Fibroblast of lung (primary cell): ENCODE data around the gene TTC23. TPM values are rescaled to one million over a fixed set of nuclear protein-coding genes. Genes with fewer than 3 reads are reported as not detected.

Experiments used
- DNase-seq, 2 donors: peaks; one replicate each; pipeline versions ENCODE4 v3.0.0 to v3.0.0-alpha.2; 2010; ENCODE audit warnings: low read depth in 2 of 2
- H2AFZ ChIP-seq: 2 replicates; pipeline ENCODE4 v1.5.1; 2012; ENCODE audit warnings: low read length, control low read depth, inconsistent platforms
- H3K27ac ChIP-seq: 2 replicates; pipeline ENCODE4 v1.5.1; 2011; ENCODE audit warnings: low read length, control low read depth; ENCODE audit not compliant: insufficient read depth
- H3K27me3 ChIP-seq: 2 replicates; pipeline ENCODE4 v1.5.1; 2011; ENCODE audit warnings: mild to moderate bottlenecking, low read length; ENCODE audit not compliant: control insufficient read depth, insufficient read depth
- H3K36me3 ChIP-seq: 2 replicates; pipeline ENCODE4 v1.5.1; 2011; ENCODE audit warnings: low read length; ENCODE audit not compliant: control insufficient read depth, insufficient read depth
- H3K4me1 ChIP-seq: 2 replicates; pipeline ENCODE4 v1.5.1; 2011; ENCODE audit warnings: low read length; ENCODE audit not compliant: control insufficient read depth, insufficient read depth; ENCODE audit errors: extremely low read depth
- H3K4me2 ChIP-seq: 2 replicates; pipeline ENCODE4 v1.5.1; 2011; ENCODE audit warnings: low read length, control low read depth; ENCODE audit not compliant: insufficient read depth; ENCODE audit errors: extremely low read depth
- H3K4me3 ChIP-seq, 4 experiments: fragments of 200-600 bp in 1 of 4; sonication (generic) in 1 of 4; replicated peaks in 1 of 4; 2 replicates each; pipeline ENCODE4 v1.5.1; 2011 to 2016; ENCODE audit warnings: low read length in 4 of 4, low read depth in 3 of 4, mild to moderate bottlenecking in 3 of 4, control low read depth in 2 of 4, inconsistent platforms in 1 of 4, mixed read lengths in 1 of 4; ENCODE audit not compliant: insufficient read depth in 1 of 4; ENCODE audit errors: control extremely low read depth in 1 of 4
- H3K79me2 ChIP-seq: 2 replicates; pipeline ENCODE4 v1.5.1; 2012; ENCODE audit warnings: mild to moderate bottlenecking, low read length, inconsistent platforms; ENCODE audit not compliant: control insufficient read depth, insufficient read depth
- H3K9ac ChIP-seq: 2 replicates; pipeline ENCODE4 v1.5.1; 2011; ENCODE audit warnings: mild to moderate bottlenecking, low read length, control low read depth; ENCODE audit not compliant: insufficient read depth
- H3K9me3 ChIP-seq: 2 replicates; pipeline ENCODE4 v1.5.1; 2012; ENCODE audit warnings: low read depth, low read length; ENCODE audit not compliant: control insufficient read depth, insufficient read depth
- H4K20me1 ChIP-seq: 2 replicates; pipeline ENCODE4 v1.5.1; 2011; ENCODE audit warnings: low read length; ENCODE audit not compliant: control insufficient read depth, insufficient read depth; ENCODE audit errors: extremely low read depth
- EZH2 ChIP-seq: IDR thresholded peaks from 2 replicates; pipeline ENCODE4 v1.5.1; 2012; ENCODE audit warnings: low read length, control low read depth, mild to moderate bottlenecking; ENCODE audit errors: missing control alignments
- polyA plus RNA-seq, 2 donors: library from polyadenylated mRNA; depleted of rRNA in 1 of 2; stranded (reverse) in 1 of 2; unstranded in 1 of 2; fragments of >200 nt; gene quantifications; 2 replicates each; pipeline ENCODE4 v1.2.1, GENCODE V29; 2011 to 2012; ENCODE audit warnings: missing spikeins in 1 of 2
- total RNA-seq: library from RNA; depleted of rRNA; stranded (reverse); fragments of >200 nt; gene quantifications from 2 replicates; pipeline ENCODE4 v1.2.1, GENCODE V29; 2014
- TF ChIP-seq, protein P1 (sequence below), 2 donors: IDR thresholded peaks in 1 of 2; conservative IDR thresholded peaks in 1 of 2; 1 replicate in 1 of 2; 2 replicates in 1 of 2; pipeline ENCODE4 v1.5.1; 2011 to 2012; ENCODE audit warnings: low read length in 2 of 2, control low read depth in 1 of 2, inconsistent platforms in 1 of 2, low read depth in 1 of 2, mild to moderate bottlenecking in 1 of 2

TTC23 gene
- total and polyA plus RNA-seq, 2 donors (not counting 1 experiment from before 2014, with no cell fraction given): 3.5 to 30.4 TPM

DNA sequence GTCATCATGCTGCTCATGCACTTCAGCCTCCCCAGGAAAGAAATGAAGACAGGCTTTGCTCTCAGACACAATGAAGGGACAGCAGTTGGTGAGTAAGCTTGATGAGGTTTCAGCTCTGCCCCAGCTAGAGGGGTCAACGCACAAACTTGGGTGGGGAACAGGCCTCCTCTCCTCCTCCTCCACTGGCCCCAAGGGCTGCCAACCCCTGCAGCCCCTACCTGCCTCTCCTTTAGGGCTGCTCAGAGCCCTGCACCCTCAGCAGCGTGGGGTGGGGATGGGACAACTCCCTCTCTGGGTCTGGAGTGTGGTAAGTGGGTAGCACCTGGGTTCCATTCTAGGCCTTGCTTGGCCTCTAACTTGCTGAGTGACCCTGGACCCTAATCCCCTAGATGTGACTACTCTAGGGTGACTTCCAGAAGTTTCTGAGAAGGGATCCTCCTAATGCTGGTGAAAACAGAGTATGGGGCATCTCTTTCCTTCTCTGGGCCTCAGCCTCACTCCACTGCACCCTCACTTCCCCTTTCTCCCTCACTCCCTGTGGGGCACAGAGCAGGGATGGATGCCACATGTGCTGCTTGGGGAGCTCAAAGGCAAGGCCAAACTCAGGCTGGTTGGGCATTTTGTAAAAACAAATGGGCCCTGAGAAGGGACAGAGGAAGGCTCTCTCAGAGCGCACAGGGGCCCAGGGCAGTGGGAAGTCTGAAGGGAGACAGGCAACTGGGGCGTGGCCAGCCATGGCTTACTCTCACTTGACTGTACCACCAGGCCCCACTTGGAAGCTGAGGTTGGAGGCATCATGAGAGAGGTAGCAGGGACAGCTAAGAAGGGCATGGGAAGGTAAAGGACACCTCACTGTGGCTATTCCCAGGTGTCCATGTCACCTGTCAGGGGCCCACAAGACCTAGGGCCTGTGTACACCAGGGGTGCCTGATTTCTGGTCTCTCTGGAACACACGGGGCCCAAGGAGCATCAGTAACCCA, 80.5 kb downstream of the TTC23 start:
- no peak for DNase-seq
- Histone ChIP-seq H3K4me1 (peaks cover 14% of the 10 kb centered on the region), H3K9me3 (no peaks in the 10 kb centered on the region), H3K27me3 (no peaks in the 10 kb centered on the region), H3K27ac (peak overlapping the region; percentile 63), H3K9ac (no peak overlapping the region), H4K20me1 (no peaks in the 10 kb centered on the region), H3K4me3 (no peak overlapping the region), H3K36me3 (peaks cover 3% of the 10 kb centered on the region), H3K79me2 (no peaks in the 10 kb centered on the region), H2AFZ (no peak overlapping the region), H3K4me2 (no peak overlapping the region)
- TF ChIP-seq EZH2: no peak
- TF ChIP-seq, protein P1, sequence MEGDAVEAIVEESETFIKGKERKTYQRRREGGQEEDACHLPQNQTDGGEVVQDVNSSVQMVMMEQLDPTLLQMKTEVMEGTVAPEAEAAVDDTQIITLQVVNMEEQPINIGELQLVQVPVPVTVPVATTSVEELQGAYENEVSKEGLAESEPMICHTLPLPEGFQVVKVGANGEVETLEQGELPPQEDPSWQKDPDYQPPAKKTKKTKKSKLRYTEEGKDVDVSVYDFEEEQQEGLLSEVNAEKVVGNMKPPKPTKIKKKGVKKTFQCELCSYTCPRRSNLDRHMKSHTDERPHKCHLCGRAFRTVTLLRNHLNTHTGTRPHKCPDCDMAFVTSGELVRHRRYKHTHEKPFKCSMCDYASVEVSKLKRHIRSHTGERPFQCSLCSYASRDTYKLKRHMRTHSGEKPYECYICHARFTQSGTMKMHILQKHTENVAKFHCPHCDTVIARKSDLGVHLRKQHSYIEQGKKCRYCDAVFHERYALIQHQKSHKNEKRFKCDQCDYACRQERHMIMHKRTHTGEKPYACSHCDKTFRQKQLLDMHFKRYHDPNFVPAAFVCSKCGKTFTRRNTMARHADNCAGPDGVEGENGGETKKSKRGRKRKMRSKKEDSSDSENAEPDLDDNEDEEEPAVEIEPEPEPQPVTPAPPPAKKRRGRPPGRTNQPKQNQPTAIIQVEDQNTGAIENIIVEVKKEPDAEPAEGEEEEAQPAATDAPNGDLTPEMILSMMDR (conservative IDR thresholded peaks at IDR 0.05 in 1 of 2, IDR thresholded peaks at IDR 0.05 in 1 of 2; ENCODE audit: low read depth in 1 of 2, low read length in 2 of 2): no peak

- no peak for TF ChIP-seq EZH2
- TF ChIP-seq, protein P1 (conservative IDR thresholded peaks at IDR 0.05 in 1 of 2, IDR thresholded peaks at IDR 0.05 in 1 of 2; ENCODE audit: low read depth in 1 of 2, low read length in 2 of 2): no peak
- DNase-seq: no peak
- Histone ChIP-seq H3K27ac (no peak overlapping the region), H3K9me3 (no peaks in the 10 kb centered on the region), H3K27me3 (no peaks in the 10 kb centered on the region), H4K20me1 (no peaks in the 10 kb centered on the region), H3K36me3 (peaks cover 3% of the 10 kb centered on the region), H3K9ac (no peak overlapping the region), H3K79me2 (no peaks in the 10 kb centered on the region), H3K4me1 (peaks cover 14% of the 10 kb centered on the region), H3K4me2 (no peak overlapping the region), H3K4me3 (no peak overlapping the region), H2AFZ (no peak overlapping the region)
These were observed 81.7 kb downstream of the TTC23 start for GRCh38 chr15:99167640-99168039.

GRCh38 chr15:99167201-99167600, 82.2 kb downstream of the TTC23 start:
- H3K4me1 ChIP-seq: peaks cover 14% of the 10 kb centered on the region
- H3K9me3 ChIP-seq: no peaks in the 10 kb centered on the region
- no peak overlapping the region for H2AFZ ChIP-seq
- H3K36me3 ChIP-seq: peaks cover 2% of the 10 kb centered on the region
- DNase-seq: no peak
- no peak overlapping the region for H3K4me2 ChIP-seq
- H3K79me2 ChIP-seq: no peaks in the 10 kb centered on the region
- H4K20me1 ChIP-seq: no peaks in the 10 kb centered on the region
- no peaks in the 10 kb centered on the region for H3K27me3 ChIP-seq
- no peak overlapping the region for H3K4me3 ChIP-seq
- no peak overlapping the region for H3K9ac ChIP-seq
- TF ChIP-seq, protein P1 (conservative IDR thresholded peaks at IDR 0.05 in 1 of 2, IDR thresholded peaks at IDR 0.05 in 1 of 2; ENCODE audit: low read depth in 1 of 2, low read length in 2 of 2): no peak
- no peak for TF ChIP-seq EZH2
- H3K27ac ChIP-seq: no peak overlapping the region
